ENCODE results near the gene TUBB4B. TPM values are rescaled to one million over a fixed set of nuclear protein-coding genes. Genes with fewer than 3 reads are reported as not detected.

The TUBB4B gene
- total RNA-seq, 1 donor from 2014 or later, result 725 TPM

DNA sequence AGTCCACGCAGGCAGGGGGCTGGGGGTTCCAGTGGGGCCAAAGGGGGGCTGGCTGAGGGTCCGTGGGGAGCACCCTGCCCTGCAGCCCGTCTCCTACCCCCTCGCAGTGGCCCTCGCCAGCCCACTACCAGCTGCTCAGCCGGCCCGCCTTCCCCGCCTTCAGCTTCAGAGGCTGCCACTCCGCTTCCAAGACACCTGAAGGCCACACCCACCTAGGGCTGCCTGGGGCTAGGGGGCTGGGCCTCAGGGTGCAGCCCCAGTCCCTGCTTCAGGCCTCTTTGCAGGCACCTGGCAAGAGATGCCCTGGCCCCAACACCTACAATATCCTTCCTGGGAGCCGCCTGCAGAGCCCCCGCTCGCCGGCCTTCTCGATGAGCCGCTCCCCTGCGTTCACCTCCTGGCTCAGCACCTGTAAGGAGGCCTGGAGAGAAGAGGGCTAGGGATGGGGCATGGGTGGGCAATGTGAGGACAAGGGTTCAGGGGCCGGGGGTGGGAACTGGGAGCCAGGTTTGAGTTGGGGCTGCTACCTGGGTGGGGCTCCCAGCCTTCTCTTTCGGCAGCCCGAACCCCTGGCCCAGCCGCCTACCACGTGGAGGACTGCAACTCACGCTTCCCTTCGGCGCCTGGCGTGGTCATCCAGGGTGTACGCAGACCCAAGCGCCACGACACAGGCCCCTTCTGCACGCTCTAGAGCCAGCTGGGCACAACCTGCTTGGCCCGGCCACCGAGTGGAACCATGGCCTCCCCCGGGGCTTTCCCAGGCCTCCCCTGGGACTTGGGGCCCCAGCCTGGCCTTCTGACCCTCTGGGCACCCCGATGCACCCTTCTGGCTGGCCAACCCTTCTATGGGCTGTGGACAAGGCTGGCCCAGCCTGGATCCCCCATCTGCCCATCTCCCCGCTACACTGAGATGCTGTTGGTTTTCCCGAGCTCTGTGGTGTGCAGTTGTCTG lies 11.7 kb downstream of the TUBB4B start:
- H3K4me3 ChIP-seq (ENCODE audit: low read depth, low read length), result no peak overlapping the region
- DNase-seq (ENCODE audit: low read depth), result no peak
- TF ChIP-seq, protein P1, sequence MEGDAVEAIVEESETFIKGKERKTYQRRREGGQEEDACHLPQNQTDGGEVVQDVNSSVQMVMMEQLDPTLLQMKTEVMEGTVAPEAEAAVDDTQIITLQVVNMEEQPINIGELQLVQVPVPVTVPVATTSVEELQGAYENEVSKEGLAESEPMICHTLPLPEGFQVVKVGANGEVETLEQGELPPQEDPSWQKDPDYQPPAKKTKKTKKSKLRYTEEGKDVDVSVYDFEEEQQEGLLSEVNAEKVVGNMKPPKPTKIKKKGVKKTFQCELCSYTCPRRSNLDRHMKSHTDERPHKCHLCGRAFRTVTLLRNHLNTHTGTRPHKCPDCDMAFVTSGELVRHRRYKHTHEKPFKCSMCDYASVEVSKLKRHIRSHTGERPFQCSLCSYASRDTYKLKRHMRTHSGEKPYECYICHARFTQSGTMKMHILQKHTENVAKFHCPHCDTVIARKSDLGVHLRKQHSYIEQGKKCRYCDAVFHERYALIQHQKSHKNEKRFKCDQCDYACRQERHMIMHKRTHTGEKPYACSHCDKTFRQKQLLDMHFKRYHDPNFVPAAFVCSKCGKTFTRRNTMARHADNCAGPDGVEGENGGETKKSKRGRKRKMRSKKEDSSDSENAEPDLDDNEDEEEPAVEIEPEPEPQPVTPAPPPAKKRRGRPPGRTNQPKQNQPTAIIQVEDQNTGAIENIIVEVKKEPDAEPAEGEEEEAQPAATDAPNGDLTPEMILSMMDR (conservative IDR thresholded peaks at IDR 0.05; ENCODE audit: low read depth, low read length), result no peak

DNA sequence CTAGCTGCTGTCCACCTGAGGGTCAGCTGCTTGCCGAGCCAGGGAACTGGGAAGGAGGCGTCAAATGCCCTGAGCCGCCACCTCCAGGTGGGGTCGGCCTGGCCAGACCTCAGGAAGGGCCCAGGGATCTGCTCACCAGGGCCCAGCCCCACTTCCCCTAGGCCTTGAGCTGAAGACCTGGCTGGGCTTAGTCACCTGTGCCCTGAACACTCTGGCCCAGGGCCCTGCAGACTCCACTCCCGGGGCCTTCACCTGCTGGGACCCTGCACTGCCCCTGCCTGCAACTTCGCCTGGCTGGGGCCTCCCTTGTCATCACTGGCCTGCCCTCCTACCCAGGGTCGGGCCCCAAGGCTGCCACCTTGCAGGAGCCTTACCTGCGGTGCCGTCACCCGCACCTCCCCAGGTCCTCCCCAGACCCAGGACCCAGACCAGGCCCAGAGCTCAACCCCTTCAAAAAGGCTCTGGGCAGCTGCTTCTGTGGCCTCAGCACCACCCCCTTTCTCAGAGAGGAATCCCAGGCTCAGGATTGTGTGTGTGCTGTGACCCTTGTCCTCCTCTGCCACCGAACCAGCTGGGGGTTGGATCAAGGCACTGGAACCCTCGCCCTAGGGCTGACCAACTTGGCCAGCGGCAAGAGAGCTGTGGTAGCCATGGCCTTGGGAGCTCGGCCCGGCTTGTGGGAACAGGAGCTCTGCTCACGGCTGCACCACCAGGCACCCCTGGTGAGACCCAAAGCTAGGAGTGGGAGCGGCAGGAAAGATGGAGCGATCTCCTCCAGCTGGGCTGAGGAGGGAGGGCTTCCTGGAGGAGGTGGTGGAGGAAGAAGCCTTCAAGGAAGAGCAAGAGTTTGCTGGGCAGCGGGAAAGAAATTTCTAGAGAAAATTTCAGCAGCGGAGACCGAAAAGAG lies 12.9 kb downstream of the TUBB4B start:
- TF ChIP-seq, protein P1 (conservative IDR thresholded peaks at IDR 0.05; ENCODE audit: low read depth, low read length), result no peak
- H3K4me3 ChIP-seq (ENCODE audit: low read depth, low read length), result peak overlapping the region; percentile 95
- DNase-seq (ENCODE audit: low read depth), result no peak

DNA sequence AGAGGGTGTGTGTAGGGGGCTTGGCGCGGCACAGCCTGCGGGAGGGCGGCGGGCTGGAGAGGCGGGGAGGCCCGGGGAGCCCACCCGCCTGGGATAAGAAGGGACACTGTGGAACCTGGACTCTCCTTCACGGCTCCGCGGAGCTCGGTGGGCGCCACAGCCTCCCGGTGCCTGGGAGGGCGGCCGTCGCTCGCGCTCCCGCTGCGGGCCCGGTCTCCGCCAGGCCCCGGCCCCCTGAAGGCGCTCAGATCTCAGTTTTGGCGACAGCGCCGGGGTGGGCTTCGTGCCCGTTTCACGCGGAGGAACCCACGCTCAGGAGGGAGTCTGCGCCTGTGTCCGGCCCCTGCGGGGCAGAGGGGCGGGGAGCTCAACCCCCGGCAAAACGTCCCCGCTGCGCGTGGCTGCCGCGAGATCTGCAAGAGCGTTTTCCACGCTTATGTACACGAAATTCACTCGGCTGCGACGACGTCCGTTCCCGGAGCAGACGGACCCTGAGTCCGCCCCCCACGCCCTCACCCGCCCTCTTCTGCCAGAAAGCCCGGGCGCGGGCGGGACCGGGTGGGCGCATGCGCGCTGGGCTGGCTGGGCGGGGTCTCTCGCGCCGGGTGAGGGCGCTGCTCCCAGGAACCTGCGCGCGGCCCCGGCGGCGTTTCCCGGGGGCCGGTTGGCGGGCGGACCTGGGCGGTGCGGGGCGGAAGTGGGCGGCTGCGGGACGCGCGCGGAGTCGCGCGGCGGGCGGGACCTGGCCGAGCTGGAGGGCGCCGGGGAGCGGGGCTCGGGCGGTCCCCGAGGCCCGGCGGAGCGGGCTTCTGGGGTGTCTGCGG lies 13.7 kb downstream of the TUBB4B start, which contains the start of gene NELFB:
Gene NELFB (plus strand): TSS at position 704 of the 824 bp plus-strand sequence.
- H3K4me3 ChIP-seq (ENCODE audit: low read depth, low read length), result peak within 1 kb of the TSS; percentile 95
- TF ChIP-seq, protein P1 (conservative IDR thresholded peaks at IDR 0.05; ENCODE audit: low read depth, low read length), result no peak
- DNase-seq (ENCODE audit: low read depth), result no peak

DNA sequence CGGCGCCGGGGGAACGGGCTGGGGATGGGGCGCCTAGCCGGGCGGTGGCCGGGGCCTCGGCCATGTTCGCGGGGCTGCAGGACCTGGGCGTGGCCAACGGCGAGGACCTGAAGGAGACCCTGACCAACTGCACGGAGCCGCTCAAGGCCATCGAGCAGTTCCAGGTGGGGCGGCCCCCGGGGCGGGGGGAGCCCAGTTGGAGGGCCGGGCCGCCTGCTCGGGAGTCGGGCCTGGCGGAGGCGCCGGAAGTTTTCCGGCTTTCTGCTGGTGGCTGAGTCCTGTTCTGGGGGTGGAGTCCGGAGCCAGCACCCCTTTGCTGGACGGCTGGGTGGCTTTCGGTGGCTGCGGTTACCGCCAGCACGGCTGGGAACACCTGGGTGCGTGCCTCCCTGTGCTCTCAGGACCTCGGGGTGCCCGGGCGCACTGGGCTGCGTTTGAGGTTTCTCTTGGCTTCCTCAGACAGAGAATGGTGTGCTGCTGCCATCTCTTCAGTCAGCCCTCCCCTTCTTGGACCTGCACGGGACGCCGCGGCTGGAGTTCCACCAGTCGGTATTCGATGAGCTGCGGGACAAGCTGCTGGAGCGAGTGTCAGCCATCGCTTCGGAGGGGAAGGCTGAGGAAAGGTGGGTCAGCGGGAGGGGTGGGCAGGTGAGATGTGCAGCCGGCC lies 14.5 kb downstream of the TUBB4B start:
- TF ChIP-seq, protein P1 (conservative IDR thresholded peaks at IDR 0.05; ENCODE audit: low read depth, low read length), result no peak
- no peak for DNase-seq (ENCODE audit: low read depth)
- H3K4me3 ChIP-seq (ENCODE audit: low read depth, low read length), result peak overlapping the region; percentile 95

DNA sequence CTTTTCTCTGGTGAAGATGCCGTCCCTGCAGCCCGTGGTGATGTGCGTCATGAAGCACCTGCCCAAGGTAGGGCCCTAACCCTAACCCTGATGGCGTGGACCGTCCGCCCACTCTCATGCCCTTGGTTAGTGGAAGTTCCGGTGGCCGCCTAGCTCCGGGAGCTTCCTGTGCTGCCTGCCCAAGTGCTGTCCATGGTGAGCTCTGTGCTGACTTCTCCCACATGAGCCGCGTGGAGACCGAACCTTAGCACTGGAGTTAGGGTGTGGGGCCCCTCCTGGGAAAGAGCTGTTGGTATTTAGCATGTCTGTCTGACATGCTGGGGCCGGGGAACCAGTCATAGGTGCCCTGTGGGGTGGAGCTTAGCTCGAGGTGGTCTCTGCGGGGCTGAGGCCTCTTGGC lies 15.3 kb downstream of the TUBB4B start:
- H3K4me3 ChIP-seq (ENCODE audit: low read depth, low read length), result peak overlapping the region; percentile 95
- TF ChIP-seq, protein P1 (conservative IDR thresholded peaks at IDR 0.05; ENCODE audit: low read depth, low read length), result no peak
- no peak for DNase-seq (ENCODE audit: low read depth)

DNA sequence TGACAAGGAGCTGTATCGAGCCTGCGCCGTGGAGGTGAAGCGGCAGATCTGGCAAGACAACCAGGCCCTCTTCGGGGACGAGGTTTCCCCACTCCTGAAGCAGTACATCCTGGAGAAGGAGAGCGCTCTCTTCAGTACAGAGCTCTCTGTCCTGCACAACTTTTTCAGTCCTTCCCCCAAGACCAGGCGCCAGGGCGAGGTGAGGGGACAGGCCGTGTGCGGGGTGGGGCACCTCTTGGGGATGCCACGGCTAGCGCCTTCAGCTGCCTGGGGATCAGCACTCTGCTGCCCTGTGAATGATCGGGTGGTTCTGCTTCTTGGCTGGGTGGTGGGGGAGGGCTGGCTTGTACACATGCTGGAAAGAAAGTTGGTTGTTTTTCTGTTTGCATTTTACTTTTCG lies 15.8 kb downstream of the TUBB4B start:
- DNase-seq (ENCODE audit: low read depth), result no peak
- TF ChIP-seq, protein P1 (conservative IDR thresholded peaks at IDR 0.05; ENCODE audit: low read depth, low read length), result no peak

More for the DNA sequence above, 15.8 kb downstream of the TUBB4B start:
- H3K4me3 ChIP-seq (ENCODE audit: low read depth, low read length), result peak overlapping the region; percentile 95

Data from epithelial cell of proximal tubule (primary cell).